ENCODE results near the gene MSRB1.

MSRB1 gene

GRCh38 chr16:1975432-1976215 lies 32.6 kb upstream of the MSRB1 start:
- no peaks in the 10 kb centered on the region for H3K9me3 Mint-ChIP-seq
- H3K27me3 Mint-ChIP-seq: peaks cover 0 to 7% of the 10 kb centered on the region in 2 donors
- H3K4me3 Mint-ChIP-seq: no peak overlapping the region
- peaks cover 19 to 20% of the 10 kb centered on the region in 2 donors for H3K4me1 Mint-ChIP-seq (ENCODE audit: low read depth in 2 of 2)
- ATAC-seq (replicated peaks) (no peak), DNase-seq (no peak)
- no peak overlapping the region for H3K27ac Mint-ChIP-seq
- peaks cover 30% of the 10 kb centered on the region for H3K36me3 Mint-ChIP-seq (ENCODE audit: insufficient read depth)

- peaks cover 19 to 20% of the 10 kb centered on the region in 2 donors for H3K4me1 Mint-ChIP-seq (ENCODE audit: low read depth in 2 of 2)
- no peak for DNase-seq
- peak overlapping the region; percentile 23 to 40 for H3K4me3 Mint-ChIP-seq
- H3K27me3 Mint-ChIP-seq: no peaks in the 10 kb centered on the region
- no peak for ATAC-seq (replicated peaks)
- H3K27ac Mint-ChIP-seq: no peak overlapping the region
- H3K36me3 Mint-ChIP-seq (ENCODE audit: insufficient read depth): peaks cover 29% of the 10 kb centered on the region
- H3K9me3 Mint-ChIP-seq: no peaks in the 10 kb centered on the region
These were observed 31.4 kb upstream of the MSRB1 start for GRCh38 chr16:1974157-1975070.

GRCh38 chr16:1973461-1974156 lies 30.6 kb upstream of the MSRB1 start:
- Mint-ChIP-seq H3K27me3 (no peaks in the 10 kb centered on the region), H3K9me3 (no peaks in the 10 kb centered on the region), H3K4me1 (ENCODE audit: low read depth in 2 of 2) (peaks cover 19 to 20% of the 10 kb centered on the region in 2 donors), H3K4me3 (peak overlapping the region; percentile 4 to 98), H3K36me3 (ENCODE audit: insufficient read depth) (peaks cover 28% of the 10 kb centered on the region), H3K27ac (peak overlapping the region in 1 of 2 donors; percentile 98)
- ATAC-seq (replicated peaks): no peak
- DNase-seq: no peak

- no peak for DNase-seq
- Mint-ChIP-seq H3K27ac (peak overlapping the region; percentile 98), H3K9me3 (no peaks in the 10 kb centered on the region), H3K4me3 (peak overlapping the region; percentile 98), H3K36me3 (ENCODE audit: insufficient read depth) (peaks cover 26% of the 10 kb centered on the region), H3K27me3 (no peaks in the 10 kb centered on the region), H3K4me1 (ENCODE audit: low read depth in 2 of 2) (peaks cover 19 to 20% of the 10 kb centered on the region in 2 donors)
- no peak for ATAC-seq (replicated peaks)
These were observed 29.5 kb upstream of the MSRB1 start for GRCh38 chr16:1972490-1972877.

- Mint-ChIP-seq H3K36me3 (ENCODE audit: insufficient read depth) (peaks cover 21% of the 10 kb centered on the region), H3K9me3 (no peaks in the 10 kb centered on the region), H3K27me3 (no peaks in the 10 kb centered on the region), H3K27ac (peak within 1 kb of the TSS; percentile 98), H3K4me1 (ENCODE audit: low read depth in 2 of 2) (peaks cover 19 to 20% of the 10 kb centered on the region in 2 donors), H3K4me3 (peak within 1 kb of the TSS; percentile 98)
- peak; percentile 95 to 98 (median 98) for DNase-seq
- peak; percentile 98 for ATAC-seq (replicated peaks)
These were observed 28.9 kb upstream of the MSRB1 start, which contains the start of gene TBL3 for GRCh38 chr16:1971796-1972489. TBL3 (plus strand) TSS chr16:1972053; CDS start chr16:1972165, 112 bp downstream.

GRCh38 chr16:1968146-1968953 lies 25.4 kb upstream of the MSRB1 start:
- Mint-ChIP-seq H3K27me3 (no peaks in the 10 kb centered on the region), H3K36me3 (ENCODE audit: insufficient read depth) (peaks cover 38% of the 10 kb centered on the region), H3K4me1 (ENCODE audit: low read depth in 2 of 2) (peaks cover 39 to 40% of the 10 kb centered on the region in 2 donors), H3K4me3 (peak overlapping the region in 1 of 2 donors; percentile 17), H3K27ac (no peak overlapping the region), H3K9me3 (no peaks in the 10 kb centered on the region)
- ATAC-seq (replicated peaks): no peak
- no peak for DNase-seq

GRCh38 chr16:1966460-1966859 lies 23.5 kb upstream of the MSRB1 start, which contains the start of gene RNF151:
RNF151 (plus strand) TSS chr16:1966856; CDS start chr16:1966882, 26 bp downstream.
- Mint-ChIP-seq H3K4me3 (peak within 1 kb of the TSS; percentile 92 to 95), H3K4me1 (ENCODE audit: low read depth in 2 of 2) (peaks cover 34 to 44% of the 10 kb centered on the region in 2 donors), H3K27me3 (no peaks in the 10 kb centered on the region), H3K27ac (peak within 1 kb of the TSS; percentile 98 to 99), H3K9me3 (no peaks in the 10 kb centered on the region), H3K36me3 (ENCODE audit: insufficient read depth) (peaks cover 51% of the 10 kb centered on the region)
- ATAC-seq (replicated peaks) (no peak), DNase-seq (no peak)

- DNase-seq (no peak), ATAC-seq (replicated peaks) (no peak)
- Mint-ChIP-seq H3K4me1 (ENCODE audit: low read depth in 2 of 2) (peaks cover 36 to 46% of the 10 kb centered on the region in 2 donors), H3K4me3 (peak overlapping the region; percentile 92 to 95), H3K9me3 (no peaks in the 10 kb centered on the region), H3K27ac (peak overlapping the region; percentile 98 to 99), H3K27me3 (no peaks in the 10 kb centered on the region), H3K36me3 (ENCODE audit: insufficient read depth) (peaks cover 58% of the 10 kb centered on the region)
These were observed 22.5 kb upstream of the MSRB1 start for GRCh38 chr16:1965396-1966001.

GRCh38 chr16:1964506-1965395 lies 21.8 kb upstream of the MSRB1 start, which contains the start of gene RPS2:
RPS2 (minus strand) TSS chr16:1964826; CDS start chr16:1964625, 201 bp downstream.
- Mint-ChIP-seq H3K4me1 (ENCODE audit: low read depth in 2 of 2) (peaks cover 43 to 53% of the 10 kb centered on the region in 2 donors), H3K27me3 (no peaks in the 10 kb centered on the region), H3K27ac (peak within 1 kb of the TSS; percentile 98 to 99), H3K4me3 (peak within 1 kb of the TSS; percentile 92 to 95), H3K9me3 (no peaks in the 10 kb centered on the region), H3K36me3 (ENCODE audit: insufficient read depth) (peaks cover 64% of the 10 kb centered on the region)
- peak; percentile 90 for ATAC-seq (replicated peaks)
- DNase-seq: peak; percentile 94 to 97 (median 94)

- Mint-ChIP-seq H3K4me1 (ENCODE audit: low read depth in 2 of 2) (peaks cover 43 to 53% of the 10 kb centered on the region in 2 donors), H3K9me3 (no peaks in the 10 kb centered on the region), H3K4me3 (peak overlapping the region; percentile 92 to 95), H3K27me3 (no peaks in the 10 kb centered on the region), H3K36me3 (ENCODE audit: insufficient read depth) (peaks cover 64% of the 10 kb centered on the region), H3K27ac (peak overlapping the region; percentile 98 to 99)
- DNase-seq (peak in 2 of 3 experiments; percentile 37 to 52), ATAC-seq (replicated peaks) (peak; percentile 20)
These were observed 21.0 kb upstream of the MSRB1 start for GRCh38 chr16:1963806-1964505.

Data from effector memory CD8-positive, alpha-beta T cell (primary cell).